ENCODE data around the gene ASB13. TPM values are rescaled to one million over a fixed set of nuclear protein-coding genes. Genes with fewer than 3 reads are reported as not detected.

The ASB13 gene
- total and polyA plus RNA-seq, 2 of the 13 experiments (the other 11 are each of a cell fraction or from before 2014, with no cell fraction given) = 9.3 to 15.4 TPM

DNA sequence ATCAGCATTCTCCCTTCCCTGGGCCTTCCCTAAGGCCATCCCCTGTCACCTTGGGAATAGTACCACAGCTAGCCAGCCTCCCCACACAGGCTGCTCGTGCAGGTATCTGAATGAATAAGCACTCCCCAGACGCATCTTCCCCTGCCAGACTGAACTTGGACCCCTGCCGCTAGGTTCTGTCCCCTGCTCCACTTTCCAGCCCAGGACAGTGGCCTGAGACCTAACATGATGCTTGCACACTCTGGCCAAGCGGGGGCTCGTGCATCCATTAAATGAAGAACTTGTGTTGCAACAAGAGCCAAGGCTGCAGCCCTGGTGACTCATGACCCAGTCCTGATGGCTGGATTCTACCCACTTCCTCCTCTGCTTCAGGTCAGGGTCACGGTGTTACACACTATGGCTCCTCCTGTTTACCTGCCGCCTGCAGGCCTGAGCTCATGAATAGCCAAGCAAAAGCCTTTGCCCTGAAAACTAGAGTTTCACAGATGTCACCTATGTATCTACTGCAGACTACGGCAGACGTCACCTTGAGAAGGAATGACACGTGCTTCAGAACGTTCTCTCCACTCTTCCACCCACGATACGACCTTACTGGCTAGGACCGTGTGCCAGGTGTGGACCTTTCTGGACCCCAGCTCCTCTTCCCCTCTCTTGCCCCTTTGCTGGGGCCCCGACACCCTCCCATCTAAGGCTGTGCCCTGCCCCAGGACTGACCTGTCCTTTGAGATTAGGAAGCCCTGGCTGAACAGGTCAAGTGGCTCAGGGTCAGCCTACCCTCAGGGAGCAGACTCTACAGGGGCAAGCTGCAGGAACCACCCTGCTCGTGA lies 6.5 kb downstream of the ASB13 start (continued):
- TF ChIP-seq ZNF432 (CRISPR knock-in tag; IDR thresholded peaks at IDR 0.05; ENCODE audit: borderline replicate concordance) (no peak), SAFB2 (CRISPR knock-in tag; IDR thresholded peaks at IDR 0.05; ENCODE audit: borderline replicate concordance, low read depth) (no peak), SMARCE1 (IDR thresholded peaks at IDR 0.05; ENCODE audit: borderline replicate concordance) (no peak; the same call in 1 of the 2 replicates), KMT2B (CRISPR knock-in tag; IDR thresholded peaks at IDR 0.05) (no peak), SKIL (CRISPR knock-in tag; IDR thresholded peaks at IDR 0.05; ENCODE audit: borderline replicate concordance) (peak; percentile 83), ZNF577 (CRISPR knock-in tag; IDR thresholded peaks at IDR 0.05; ENCODE audit: borderline replicate concordance, low read depth) (no peak), POLR2A (IDR thresholded peaks at IDR 0.05; ENCODE audit: insufficient read depth in 1 of 2, low read depth in 2 of 2, low read length in 2 of 2) (peak in 1 of 2 experiments; percentile 5; a peak in 1 of 4 replicates), ELF1 (CRISPR knock-in tag; IDR thresholded peaks at IDR 0.05) (peak; percentile 85), FOXK1 (CRISPR knock-in tag; IDR thresholded peaks at IDR 0.05; ENCODE audit: borderline replicate concordance, low read depth) (peak; percentile 94), KLF16 (CRISPR knock-in tag; IDR thresholded peaks at IDR 0.05) (peak in 1 of 2 experiments; percentile 65; a peak in 2 of 4 replicates), ZNF652 (CRISPR knock-in tag; IDR thresholded peaks at IDR 0.05; ENCODE audit: borderline replicate concordance, low read depth) (no peak), MXD4 (CRISPR knock-in tag; IDR thresholded peaks at IDR 0.05) (no peak), ZNF839 (CRISPR knock-in tag; IDR thresholded peaks at IDR 0.05; ENCODE audit: borderline replicate concordance) (no peak), KAT7 (CRISPR knock-in tag; IDR thresholded peaks at IDR 0.05; ENCODE audit: borderline replicate concordance) (no peak), ZKSCAN5 (CRISPR knock-in tag; IDR thresholded peaks at IDR 0.05) (no peak), SYNCRIP (IDR thresholded peaks at IDR 0.05; ENCODE audit: insufficient read depth, low read depth, low read length) (no peak), CBX5 (CRISPR knock-in tag; IDR thresholded peaks at IDR 0.05; ENCODE audit: borderline replicate concordance) (no peak), HCFC1 (IDR thresholded peaks at IDR 0.05; ENCODE audit: low read depth, low read length) (peak; percentile 13; the same call in 1 of the 2 replicates), ZFP62 (CRISPR knock-in tag; IDR thresholded peaks at IDR 0.05) (no peak)
- TF ChIP-seq, protein P1, sequence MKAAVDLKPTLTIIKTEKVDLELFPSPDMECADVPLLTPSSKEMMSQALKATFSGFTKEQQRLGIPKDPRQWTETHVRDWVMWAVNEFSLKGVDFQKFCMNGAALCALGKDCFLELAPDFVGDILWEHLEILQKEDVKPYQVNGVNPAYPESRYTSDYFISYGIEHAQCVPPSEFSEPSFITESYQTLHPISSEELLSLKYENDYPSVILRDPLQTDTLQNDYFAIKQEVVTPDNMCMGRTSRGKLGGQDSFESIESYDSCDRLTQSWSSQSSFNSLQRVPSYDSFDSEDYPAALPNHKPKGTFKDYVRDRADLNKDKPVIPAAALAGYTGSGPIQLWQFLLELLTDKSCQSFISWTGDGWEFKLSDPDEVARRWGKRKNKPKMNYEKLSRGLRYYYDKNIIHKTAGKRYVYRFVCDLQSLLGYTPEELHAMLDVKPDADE (CRISPR knock-in tag; IDR thresholded peaks at IDR 0.05) = no peak
- TF ChIP-seq, protein P2, sequence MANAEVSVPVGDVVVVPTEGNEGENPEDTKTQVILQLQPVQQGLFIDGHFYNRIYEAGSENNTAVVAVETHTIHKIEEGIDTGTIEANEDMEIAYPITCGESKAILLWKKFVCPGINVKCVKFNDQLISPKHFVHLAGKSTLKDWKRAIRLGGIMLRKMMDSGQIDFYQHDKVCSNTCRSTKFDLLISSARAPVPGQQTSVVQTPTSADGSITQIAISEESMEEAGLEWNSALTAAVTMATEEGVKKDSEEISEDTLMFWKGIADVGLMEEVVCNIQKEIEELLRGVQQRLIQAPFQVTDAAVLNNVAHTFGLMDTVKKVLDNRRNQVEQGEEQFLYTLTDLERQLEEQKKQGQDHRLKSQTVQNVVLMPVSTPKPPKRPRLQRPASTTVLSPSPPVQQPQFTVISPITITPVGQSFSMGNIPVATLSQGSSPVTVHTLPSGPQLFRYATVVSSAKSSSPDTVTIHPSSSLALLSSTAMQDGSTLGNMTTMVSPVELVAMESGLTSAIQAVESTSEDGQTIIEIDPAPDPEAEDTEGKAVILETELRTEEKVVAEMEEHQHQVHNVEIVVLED (CRISPR knock-in tag; IDR thresholded peaks at IDR 0.05; ENCODE audit: borderline replicate concordance) = no peak
- TF ChIP-seq, protein P3, sequence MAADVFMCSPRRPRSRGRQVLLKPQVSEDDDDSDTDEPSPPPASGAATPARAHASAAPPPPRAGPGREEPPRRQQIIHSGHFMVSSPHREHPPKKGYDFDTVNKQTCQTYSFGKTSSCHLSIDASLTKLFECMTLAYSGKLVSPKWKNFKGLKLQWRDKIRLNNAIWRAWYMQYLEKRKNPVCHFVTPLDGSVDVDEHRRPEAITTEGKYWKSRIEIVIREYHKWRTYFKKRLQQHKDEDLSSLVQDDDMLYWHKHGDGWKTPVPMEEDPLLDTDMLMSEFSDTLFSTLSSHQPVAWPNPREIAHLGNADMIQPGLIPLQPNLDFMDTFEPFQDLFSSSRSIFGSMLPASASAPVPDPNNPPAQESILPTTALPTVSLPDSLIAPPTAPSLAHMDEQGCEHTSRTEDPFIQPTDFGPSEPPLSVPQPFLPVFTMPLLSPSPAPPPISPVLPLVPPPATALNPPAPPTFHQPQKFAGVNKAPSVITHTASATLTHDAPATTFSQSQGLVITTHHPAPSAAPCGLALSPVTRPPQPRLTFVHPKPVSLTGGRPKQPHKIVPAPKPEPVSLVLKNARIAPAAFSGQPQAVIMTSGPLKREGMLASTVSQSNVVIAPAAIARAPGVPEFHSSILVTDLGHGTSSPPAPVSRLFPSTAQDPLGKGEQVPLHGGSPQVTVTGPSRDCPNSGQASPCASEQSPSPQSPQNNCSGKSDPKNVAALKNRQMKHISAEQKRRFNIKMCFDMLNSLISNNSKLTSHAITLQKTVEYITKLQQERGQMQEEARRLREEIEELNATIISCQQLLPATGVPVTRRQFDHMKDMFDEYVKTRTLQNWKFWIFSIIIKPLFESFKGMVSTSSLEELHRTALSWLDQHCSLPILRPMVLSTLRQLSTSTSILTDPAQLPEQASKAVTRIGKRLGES (CRISPR knock-in tag; IDR thresholded peaks at IDR 0.05; ENCODE audit: borderline replicate concordance) = no peak
